K562 (cell line): Measurements from ENCODE around the gene PLA2G4C.

Source experiments
- CTCF ChIP-seq, 3 experiments: IDR thresholded peaks in 2 of 3; conservative IDR thresholded peaks in 1 of 3; 2 replicates each; pipeline ENCODE4 v1.5.1; 2011 to 2012; ENCODE audit warnings: low read length in 3 of 3, mild to moderate bottlenecking in 3 of 3, control low read depth in 2 of 3, improper control_type of control experiment in 1 of 3, inconsistent platforms in 1 of 3, low read depth in 1 of 3, mixed read lengths in 1 of 3, moderate library complexity in 1 of 3; ENCODE audit not compliant: insufficient read depth in 2 of 3
- EZH2 ChIP-seq: IDR thresholded peaks from 2 replicates; pipeline ENCODE4 v1.6.1; 2012; ENCODE audit warnings: low read depth, mild to moderate bottlenecking, inconsistent platforms, low read length, borderline replicate concordance
- GABPA ChIP-seq: fragments of 200-800 bp; sonication (Bioruptor generic); conservative IDR thresholded peaks from 2 replicates; pipeline ENCODE4 v1.6.1; 2016; ENCODE audit warnings: low read depth, missing genetic modification characterization, missing compliant biosample characterization
- SMARCA4 ChIP-seq: fragments of 450-650 bp; IDR thresholded peaks from 2 replicates; pipeline ENCODE4 v1.6.1; 2016
- ZBTB7A ChIP-seq: IDR thresholded peaks from 2 replicates; pipeline ENCODE4 v1.6.1; 2011; ENCODE audit warnings: low read depth, mild to moderate bottlenecking, low read length, moderate library complexity, borderline replicate concordance; ENCODE audit not compliant: control insufficient read depth

GRCh38 chr19:48085904-48086864, 24.4 kb downstream of the PLA2G4C start:
- TF ChIP-seq GABPA (tag) (no peak), SMARCA4 (no peak), ZBTB7A (no peak), EZH2 (no peak), CTCF (IDR thresholded peaks at IDR 0.05 in 2 of 3, conservative IDR thresholded peaks at IDR 0.05 in 1 of 3; ENCODE audit: insufficient read depth in 2 of 3, low read depth in 1 of 3, low read length in 3 of 3) (peak; percentile 50 to 57 (median 52); a peak in 5 of 6 replicates)
